Neural cell (in vitro differentiated cells): ENCODE results near the gene ZNF335. TPM values are rescaled to one million over a fixed set of nuclear protein-coding genes. Genes with fewer than 3 reads are reported as not detected.

Experiments
- H2AFZ ChIP-seq: fragments of 200-600, 300-800 bp; sonication (generic), shearing (Covaris generic); 2 replicates; pipeline ENCODE4 v1.6.0; 2014; ENCODE audit warnings: low read depth, mild to moderate bottlenecking, antibody characterized with exemption, low read length, moderate library complexity
- H3F3A ChIP-seq: fragments of 200-600 bp; shearing (Covaris generic); 2 replicates; pipeline ENCODE4 v1.6.1; 2016; ENCODE audit warnings: mild to moderate bottlenecking, moderate library complexity, mixed read lengths, antibody characterized with exemption, low read length; ENCODE audit not compliant: insufficient read depth, poor library complexity, severe bottlenecking
- H3K27ac ChIP-seq: fragments of 200-600, 300-800 bp; sonication (generic), shearing (Covaris generic); 2 replicates; pipeline ENCODE4 v1.5.1; 2014; ENCODE audit warnings: mild to moderate bottlenecking, low read length, moderate library complexity
- H3K27me3 ChIP-seq: fragments of 300-800, 200-600 bp; sonication (generic), shearing (Covaris generic); 2 replicates; pipeline ENCODE4 v1.6.0; 2014; ENCODE audit warnings: mild to moderate bottlenecking, low read depth, low read length, moderate library complexity; ENCODE audit not compliant: insufficient read depth
- H3K36me3 ChIP-seq: fragments of 300-800, 200-600 bp; sonication (generic), shearing (Covaris generic); 2 replicates; pipeline ENCODE4 v1.5.1; 2014; ENCODE audit warnings: mild to moderate bottlenecking, antibody characterized with exemption, low read length, moderate library complexity; ENCODE audit not compliant: insufficient read depth
- H3K4me2 ChIP-seq: fragments of 300-800, 200-600 bp; sonication (generic), shearing (Covaris generic); 2 replicates; pipeline ENCODE4 v1.6.0; 2014; ENCODE audit warnings: mild to moderate bottlenecking, low read length
- H3K4me3 ChIP-seq: fragments of 300-800, 200-600 bp; sonication (generic), shearing (Covaris generic); 2 replicates; pipeline ENCODE4 v1.5.1; 2014; ENCODE audit warnings: mild to moderate bottlenecking, low read length, moderate library complexity
- H3K79me2 ChIP-seq: fragments of 200-600 bp; shearing (Covaris generic); replicated peaks from 2 replicates; pipeline ENCODE4 v1.6.0; 2014; ENCODE audit warnings: mild to moderate bottlenecking, low read length, moderate library complexity; ENCODE audit not compliant: insufficient read depth
- H3K9ac ChIP-seq: fragments of 300-800, 200-600 bp; sonication (generic), shearing (Covaris generic); 2 replicates; pipeline ENCODE4 v1.6.1; 2016; ENCODE audit warnings: mild to moderate bottlenecking, low read length, mixed read lengths
- H3K9me2 ChIP-seq: fragments of 200-600 bp; shearing (Covaris generic); 2 replicates; pipeline ENCODE4 v1.6.1; 2016; ENCODE audit warnings: mild to moderate bottlenecking, low read length, mixed read lengths; ENCODE audit not compliant: insufficient read depth
- H3K9me3 ChIP-seq: fragments of 200-600, 300-800 bp; sonication (generic), shearing (Covaris generic); 2 replicates; pipeline ENCODE4 v1.6.1; 2016; ENCODE audit warnings: mild to moderate bottlenecking, mixed run types, low read length, moderate library complexity, mixed read lengths
- H4K20me1 ChIP-seq: fragments of 200-600 bp; shearing (Covaris generic); 2 replicates; pipeline ENCODE4 v1.6.1; 2016; ENCODE audit warnings: mild to moderate bottlenecking, mixed run types; ENCODE audit not compliant: insufficient read depth
- CTCF ChIP-seq: fragments of 450-650 bp; IDR thresholded peaks from 2 replicates; pipeline ENCODE4 v1.5.1; 2014; ENCODE audit warnings: antibody characterized with exemption, mild to moderate bottlenecking, moderate library complexity; ENCODE audit not compliant: poor library complexity, severe bottlenecking
- EP300 ChIP-seq: fragments of 450-650 bp; conservative IDR thresholded peaks from 2 replicates; pipeline ENCODE4 v1.6.1; 2014; ENCODE audit warnings: antibody characterized with exemption, mild to moderate bottlenecking, moderate library complexity; ENCODE audit not compliant: poor library complexity, severe bottlenecking
- EZH2 ChIP-seq: fragments of 200-600, 300-800 bp; shearing (Covaris generic), sonication (generic); IDR thresholded peaks from 2 replicates; pipeline ENCODE4 v1.6.1; 2014; ENCODE audit warnings: antibody characterized with exemption, low read length, borderline replicate concordance, mild to moderate bottlenecking; ENCODE audit not compliant: insufficient read depth, poor library complexity, severe bottlenecking
- MXI1 ChIP-seq: fragments of 450-650 bp; conservative IDR thresholded peaks from 2 replicates; pipeline ENCODE4 v1.6.1; 2014; ENCODE audit warnings: antibody characterized with exemption, mild to moderate bottlenecking; ENCODE audit not compliant: poor library complexity, severe bottlenecking
- POLR2AphosphoS5 ChIP-seq: IDR thresholded peaks from 2 replicates; pipeline ENCODE4 v1.6.1; 2012
- RAD21 ChIP-seq: fragments of 450-650 bp; conservative IDR thresholded peaks from 2 replicates; pipeline ENCODE4 v1.6.1; 2014; ENCODE audit warnings: antibody characterized with exemption, mild to moderate bottlenecking, moderate library complexity
- REST ChIP-seq: IDR thresholded peaks from 2 replicates; pipeline ENCODE4 v1.6.1; 2012; ENCODE audit warnings: borderline replicate concordance
- SMC3 ChIP-seq: fragments of 450-650 bp; conservative IDR thresholded peaks from 2 replicates; pipeline ENCODE4 v1.6.1; 2014; ENCODE audit warnings: antibody characterized with exemption, mild to moderate bottlenecking, moderate library complexity; ENCODE audit not compliant: poor library complexity
- TAF1 ChIP-seq: IDR thresholded peaks from 2 replicates; pipeline ENCODE4 v1.6.1; 2012; ENCODE audit warnings: low read depth
- polyA plus RNA-seq: library from polyadenylated mRNA; depleted of rRNA; stranded (reverse); fragments of >200 nt; gene quantifications from 2 replicates; pipeline ENCODE4 v1.2.3, GENCODE V29; 2014

Gene ZNF335
- polyA plus RNA-seq, 1 donor from 2014 or later, result 12.8 TPM

GRCh38 chr20:45998761-45999160, 26.8 kb upstream of the ZNF335 start:
- Histone ChIP-seq H4K20me1 (no peaks in the 10 kb centered on the region), H3K79me2 (no peaks in the 10 kb centered on the region), H3K27ac (no peak overlapping the region), H3K36me3 (no peaks in the 10 kb centered on the region), H3K9me2 (no peaks in the 10 kb centered on the region), H3F3A (no peaks in the 10 kb centered on the region), H3K9ac (no peak overlapping the region), H3K4me2 (no peak overlapping the region), H3K4me3 (no peak overlapping the region), H2AFZ (no peak overlapping the region), H3K27me3 (no peaks in the 10 kb centered on the region), H3K9me3 (no peaks in the 10 kb centered on the region)
- TF ChIP-seq EP300 (no peak), POLR2AphosphoS5 (no peak), SMC3 (no peak), CTCF (no peak), MXI1 (no peak), RAD21 (no peak), REST (no peak), TAF1 (no peak), EZH2 (no peak)

GRCh38 chr20:45998337-45998736, 26.3 kb upstream of the ZNF335 start:
- Histone ChIP-seq H3K27ac (no peak overlapping the region), H3K9me2 (no peaks in the 10 kb centered on the region), H3F3A (no peaks in the 10 kb centered on the region), H3K4me3 (no peak overlapping the region), H4K20me1 (no peaks in the 10 kb centered on the region), H3K9me3 (no peaks in the 10 kb centered on the region), H2AFZ (no peak overlapping the region), H3K4me2 (no peak overlapping the region), H3K27me3 (no peaks in the 10 kb centered on the region), H3K79me2 (no peaks in the 10 kb centered on the region), H3K9ac (no peak overlapping the region), H3K36me3 (no peaks in the 10 kb centered on the region)
- no peak for TF ChIP-seq EP300
- no peak for TF ChIP-seq REST
- no peak for TF ChIP-seq SMC3
- TF ChIP-seq EZH2, result no peak
- TF ChIP-seq CTCF, result no peak
- TF ChIP-seq POLR2AphosphoS5, result no peak
- TF ChIP-seq RAD21, result no peak
- no peak for TF ChIP-seq TAF1
- no peak for TF ChIP-seq MXI1
